RKO (cell line): ENCODE data around the gene ST7.

Experiments
- DNase-seq: peaks from one replicate; pipeline ENCODE4 v3.0.0-alpha.2; 2016; ENCODE audit warnings: low spot score

The ST7 gene

DNA sequence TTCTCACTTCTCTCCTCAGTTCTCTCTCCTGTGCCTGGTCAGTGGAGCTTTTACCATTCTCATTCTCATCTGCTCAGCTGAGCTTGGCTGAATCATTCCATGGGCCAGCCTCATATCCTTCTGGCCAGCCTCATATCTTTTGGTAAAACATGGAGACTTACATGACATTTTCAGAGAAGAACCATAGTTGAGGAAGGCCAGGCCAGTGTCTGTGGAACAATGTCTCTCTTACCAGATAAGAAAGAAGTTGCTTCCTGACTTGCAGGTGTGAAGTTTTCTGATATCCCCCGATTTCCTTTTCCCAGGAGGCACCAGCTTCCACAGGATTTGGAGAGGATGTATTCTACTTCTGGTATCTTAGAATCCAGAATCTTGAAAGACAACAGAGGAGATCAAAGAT lies 24.7 kb downstream of the ST7 start:
- no peak for DNase-seq

- DNase-seq: no peak
Measured at GRCh38 chr7:116979430-116979829, 26.1 kb downstream of the ST7 start.

GRCh38 chr7:116980354-116980753 lies 27.1 kb downstream of the ST7 start:
- no peak for DNase-seq

DNA sequence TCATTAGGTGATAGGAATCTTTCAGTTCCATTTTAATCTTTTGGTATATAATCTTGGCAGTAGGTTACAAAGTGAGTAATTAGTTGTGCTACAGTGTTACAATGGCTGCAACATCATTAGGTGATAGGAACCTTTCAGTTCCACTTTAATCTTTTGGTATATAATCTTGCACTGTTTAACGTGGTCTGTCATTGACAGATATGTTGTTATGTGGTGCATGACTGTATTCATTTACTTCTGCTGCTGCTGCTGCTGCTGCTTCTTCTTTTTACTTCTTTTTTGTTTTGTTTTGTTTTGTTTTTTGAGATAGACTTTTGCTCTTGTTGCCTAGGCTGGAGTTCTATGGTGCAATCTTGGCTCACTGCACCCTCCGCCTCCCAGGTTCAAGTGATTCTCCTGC lies 28.6 kb downstream of the ST7 start:
- DNase-seq: no peak

- no peak for DNase-seq
Measured at GRCh38 chr7:116984511-116984910, 31.2 kb downstream of the ST7 start.

- peak; percentile 70 for DNase-seq
Measured at GRCh38 chr7:116984917-116985316, 31.6 kb downstream of the ST7 start.

GRCh38 chr7:116985575-116985974 lies 32.3 kb downstream of the ST7 start:
- DNase-seq: no peak

DNA sequence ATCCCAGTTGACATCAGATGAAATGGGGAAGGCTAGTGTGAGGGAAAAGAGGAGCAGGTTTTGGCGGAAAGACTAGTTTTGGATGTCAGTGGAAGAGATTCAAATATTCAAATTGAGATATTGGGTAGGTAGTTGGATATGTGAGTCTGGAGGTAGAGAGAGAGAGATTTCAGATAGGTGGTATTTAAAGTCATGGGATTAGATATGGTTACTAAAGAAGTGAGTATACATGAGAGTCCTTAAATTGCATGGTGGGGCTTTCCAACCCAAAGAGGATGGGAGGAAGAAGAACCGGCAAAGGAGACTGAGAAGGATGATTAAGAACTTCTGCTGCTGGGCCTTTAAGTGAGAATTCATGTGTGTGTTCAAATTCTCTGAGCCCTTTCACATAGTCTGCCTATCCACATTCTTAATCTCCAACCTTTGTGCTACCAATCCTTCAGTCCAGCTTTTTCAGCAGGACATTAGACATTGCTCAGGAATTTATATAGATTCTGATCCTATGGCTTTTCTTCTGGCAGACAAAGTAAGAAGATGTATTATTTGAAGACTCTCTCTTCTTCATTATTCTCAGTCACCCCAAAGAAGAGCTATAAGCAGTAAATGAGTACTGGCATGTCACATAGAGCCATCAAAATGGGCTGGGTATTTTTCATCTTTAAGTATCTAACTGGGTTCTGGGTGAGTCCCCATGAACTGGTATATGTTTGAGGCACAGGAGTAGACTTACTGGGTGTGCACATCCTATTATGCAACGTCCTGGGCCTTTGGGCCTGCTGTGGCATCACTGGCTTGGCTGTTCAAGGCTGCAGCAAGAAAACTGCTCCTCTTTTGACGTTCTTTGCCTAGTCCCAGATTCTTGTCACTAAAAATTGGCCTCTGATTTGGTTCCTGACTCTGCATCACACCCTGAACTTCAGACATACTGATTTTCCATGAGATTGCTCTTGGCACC lies 33.6 kb downstream of the ST7 start:
- no peak for DNase-seq

DNA sequence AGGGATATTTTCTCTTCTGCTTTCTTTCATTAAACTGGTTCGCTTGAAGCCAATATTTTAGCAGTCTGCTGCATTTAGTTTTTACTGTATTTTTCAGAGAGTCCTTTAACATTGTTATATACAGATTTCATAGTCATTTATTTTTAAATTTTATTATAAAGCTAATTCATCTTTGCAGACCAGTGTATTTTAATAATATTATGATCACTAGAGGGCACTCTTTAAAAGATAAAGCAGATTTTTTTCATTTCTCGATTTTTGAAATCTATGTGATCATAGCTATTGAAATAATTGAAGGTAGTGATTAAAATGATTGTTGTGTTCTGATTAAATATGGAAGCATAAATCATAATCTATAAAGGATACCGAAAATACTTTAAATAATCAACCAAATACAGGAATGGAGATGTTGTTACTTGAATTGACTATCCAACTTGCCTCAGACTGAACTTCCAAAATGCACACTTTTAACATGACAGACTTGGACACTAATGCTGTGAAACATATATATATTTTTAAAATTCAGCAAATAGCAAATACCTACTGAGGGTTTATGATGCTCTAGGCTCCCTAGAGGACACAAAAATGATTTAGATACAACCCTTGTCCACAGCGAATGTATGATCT lies 35.2 kb downstream of the ST7 start:
- no peak for DNase-seq

- peak; percentile 52 for DNase-seq
Measured at GRCh38 chr7:116990056-116990455, 36.8 kb downstream of the ST7 start.

DNA sequence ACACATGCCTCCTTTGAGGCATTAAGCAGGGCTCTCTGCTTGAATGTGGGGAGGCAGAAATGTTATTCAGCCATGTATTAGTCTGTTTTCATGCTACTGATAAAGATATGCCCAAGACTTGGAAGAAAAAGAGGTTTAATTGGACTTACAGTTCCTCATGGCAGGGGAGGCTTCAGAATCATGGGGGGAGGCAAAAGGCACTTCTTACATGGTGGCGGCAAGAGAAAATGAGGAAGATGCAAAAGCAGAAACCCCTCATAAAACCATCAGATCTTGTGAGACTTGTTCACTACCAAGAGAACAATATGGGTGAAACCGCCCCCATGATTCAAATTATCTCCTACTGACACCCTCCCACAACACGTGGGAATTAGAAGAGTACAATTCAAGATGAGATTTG lies 37.9 kb downstream of the ST7 start:
- no peak for DNase-seq

DNA sequence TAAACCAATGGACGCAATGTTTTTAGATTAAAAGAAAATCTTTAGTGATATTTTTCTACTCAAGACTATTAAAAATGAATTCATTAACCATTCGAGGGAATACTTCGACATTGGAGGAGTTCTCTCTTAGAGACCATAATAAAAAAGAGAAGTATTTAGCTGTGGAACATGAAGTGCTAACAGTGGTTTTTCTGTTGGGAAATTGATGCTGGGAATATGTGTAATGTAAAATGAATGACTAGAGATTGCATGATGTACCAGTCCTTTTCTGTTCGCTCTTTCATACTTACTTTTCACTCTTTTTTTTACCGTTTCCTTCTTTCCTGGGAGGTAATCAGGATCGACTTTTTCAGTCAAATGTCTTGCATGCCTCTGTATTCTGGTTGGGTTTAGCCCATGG lies 41.3 kb downstream of the ST7 start:
- DNase-seq: no peak

- no peak for DNase-seq
Measured at GRCh38 chr7:116997972-116998371, 44.7 kb downstream of the ST7 start.

DNA sequence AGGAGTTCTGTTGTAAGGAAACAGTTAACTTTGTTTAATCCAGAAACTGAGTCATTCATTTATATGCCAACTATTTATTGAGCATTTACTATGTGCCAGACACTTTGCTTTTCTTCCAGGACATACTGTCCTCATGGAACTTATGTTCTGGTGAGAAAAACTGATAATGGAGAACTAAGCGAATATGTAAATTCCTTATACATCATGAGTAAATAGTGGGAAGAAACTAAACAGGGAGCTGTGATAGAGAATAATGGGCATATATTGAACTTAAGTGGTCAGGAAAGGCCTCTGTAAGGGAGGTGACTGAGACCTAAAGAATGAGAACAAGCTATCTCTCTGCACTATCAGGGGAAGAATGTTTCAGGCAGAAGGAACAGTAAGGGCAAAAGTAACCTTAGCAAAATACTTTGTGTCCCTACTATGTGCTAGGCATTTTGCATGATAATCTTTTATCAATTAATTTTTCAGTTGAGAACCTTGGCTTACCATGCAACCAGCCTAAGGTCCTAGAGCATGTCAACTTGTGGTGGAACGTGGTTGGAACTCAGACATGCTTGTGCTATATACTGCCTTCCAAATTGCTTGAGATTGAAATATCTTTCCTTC lies 45.4 kb downstream of the ST7 start:
- DNase-seq: no peak

- DNase-seq: no peak
Measured at GRCh38 chr7:116999311-116999710, 46.0 kb downstream of the ST7 start.

GRCh38 chr7:117001283-117001682 lies 48.0 kb downstream of the ST7 start:
- no peak for DNase-seq

- DNase-seq: no peak
Measured at GRCh38 chr7:117004899-117005298, 51.6 kb downstream of the ST7 start.

DNA sequence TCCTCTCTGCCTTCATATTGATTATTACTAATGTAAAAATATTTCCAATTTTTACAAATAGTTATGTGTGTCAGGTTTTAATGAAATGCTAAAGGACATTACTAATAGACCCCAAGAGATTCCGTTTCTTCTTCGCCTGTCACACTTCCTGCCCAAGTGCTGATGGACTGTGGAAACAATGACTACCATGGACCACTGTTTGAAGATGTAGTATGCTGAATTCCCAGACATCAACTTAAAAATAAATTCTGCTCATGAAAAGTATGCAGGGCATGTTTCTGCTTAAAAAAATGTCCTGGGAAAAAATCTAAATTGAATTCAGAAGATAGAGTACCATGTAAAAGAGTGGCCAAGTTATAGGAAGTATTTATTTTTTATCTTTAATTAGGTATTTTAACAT lies 52.1 kb downstream of the ST7 start:
- no peak for DNase-seq

GRCh38 chr7:117006907-117007684 lies 53.8 kb downstream of the ST7 start:
- no peak for DNase-seq

DNA sequence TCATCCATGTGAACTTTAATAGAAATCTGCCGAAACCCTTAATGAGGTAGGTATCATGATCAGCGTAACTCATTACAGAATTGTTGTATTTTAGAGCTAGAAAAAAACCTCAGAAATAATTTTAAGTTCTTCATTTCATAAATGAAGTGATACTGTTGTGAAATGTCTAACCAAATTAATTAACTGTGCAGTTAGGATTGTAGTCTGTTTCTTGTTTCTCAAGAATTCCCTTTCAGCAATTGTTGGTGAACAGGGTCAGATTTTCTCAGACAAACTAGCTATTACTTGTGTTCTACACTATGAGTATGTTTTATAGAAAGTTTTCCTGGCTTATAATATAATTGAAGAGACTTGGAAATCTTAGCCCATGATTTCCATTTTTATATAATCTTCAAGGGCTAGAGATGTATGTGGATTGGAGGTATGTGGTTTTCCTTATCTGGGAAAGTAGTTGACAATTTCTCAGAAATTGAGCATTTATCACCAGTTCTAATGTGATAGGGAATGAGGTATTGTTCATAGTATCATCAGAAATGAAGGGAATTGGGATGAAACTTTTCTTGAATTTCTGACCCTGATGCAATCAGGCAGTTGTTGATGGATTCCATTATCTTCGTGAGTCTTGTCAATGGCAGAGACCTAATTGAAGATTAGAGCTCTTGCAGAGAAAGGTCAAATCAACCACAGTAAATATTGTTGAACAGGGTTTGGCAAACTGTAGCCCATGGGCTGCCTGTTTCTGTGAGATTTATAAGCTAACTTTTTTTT lies 55.0 kb downstream of the ST7 start:
- DNase-seq: no peak

DNA sequence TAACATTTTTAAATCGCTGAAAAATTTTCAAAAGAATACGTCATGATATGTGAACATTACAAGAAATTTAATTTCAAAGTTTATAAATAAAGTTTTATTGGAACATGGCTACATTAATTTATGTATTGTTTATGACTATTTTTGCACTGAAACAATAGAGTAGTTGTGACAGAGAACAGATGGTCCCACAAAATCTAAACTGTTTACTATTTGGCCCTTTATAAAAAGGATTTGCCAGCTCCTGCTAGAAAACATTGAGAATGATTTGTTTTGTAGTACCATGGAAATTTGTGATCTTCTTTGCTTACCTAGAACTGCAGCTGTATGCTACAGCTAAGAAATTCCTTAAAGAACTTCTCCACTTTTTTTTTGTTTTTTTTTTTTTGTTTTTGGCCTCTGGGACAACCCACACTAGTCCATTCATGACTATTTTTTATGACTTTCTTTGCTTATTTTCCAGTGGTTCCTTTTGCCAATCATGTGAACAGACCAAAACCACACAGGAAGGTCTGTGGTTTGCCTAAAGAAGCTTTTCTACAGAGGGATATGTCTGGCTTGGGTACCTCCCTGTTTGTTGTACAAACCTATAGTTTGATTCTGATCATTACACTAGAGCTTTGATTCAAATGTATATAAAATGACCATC lies 55.7 kb downstream of the ST7 start:
- no peak for DNase-seq
